PC-3 (cell line): ENCODE results near the gene USP32. TPM values are rescaled to one million over a fixed set of nuclear protein-coding genes. Genes with fewer than 3 reads are reported as not detected.

Experiments used
- ATAC-seq: fragments of 200-7000 bp; cut with Tn5 transposase; 2 replicates; pipeline ENCODE4 v1.9.1; 2020; ENCODE audit warnings: mild to moderate bottlenecking, moderate library complexity
- BruUV-seq: library from RNA; stranded (reverse); fragments of 400-500 nt; replicated peaks from 2 replicates; lab custom pipeline; 2021; lab: Mats Ljungman, UMichigan
- CTCF ChIA-PET: fragments of 300-600 bp; sonication (Branson Sonifier 250); formaldehyde crosslinking; loops from one replicate; lab custom pipeline; 2022; ENCODE audit warnings: antibody characterized with exemption; lab: Charles Lee
- POLR2A ChIA-PET: fragments of 300-600 bp; sonication (Branson Sonifier 250); formaldehyde crosslinking; loops from one replicate; lab custom pipeline; 2022; ENCODE audit warnings: antibody characterized with exemption; ENCODE audit not compliant: unreplicated experiment; lab: Charles Lee
- DNase-seq: peaks from one replicate; pipeline ENCODE4 v3.0.0-alpha.2; 2015
- H2AFZ ChIP-seq: fragments of 300-600 bp; sonication (generic); 2 replicates; pipeline ENCODE4 v1.6.0; 2016; ENCODE audit warnings: antibody characterized with exemption, low read length
- H3F3A ChIP-seq: fragments of 300-600 bp; sonication (generic); one replicate; pipeline ENCODE4 v1.6.0; 2017; ENCODE audit warnings: antibody characterized with exemption, low read length, control low read depth, mild to moderate bottlenecking; ENCODE audit not compliant: unreplicated experiment
- H3K27ac ChIP-seq: fragments of 300-600 bp; sonication (generic); 2 replicates; pipeline ENCODE4 v1.5.1; 2016; ENCODE audit warnings: mild to moderate bottlenecking, low read length
- H3K27me3 ChIP-seq: fragments of 300-600 bp; sonication (generic); 2 replicates; pipeline ENCODE4 v1.6.1; 2016; ENCODE audit warnings: low read length, mixed read lengths
- H3K36me3 ChIP-seq: fragments of 300-600 bp; sonication (generic); 2 replicates; pipeline ENCODE4 v1.6.1; 2016; ENCODE audit warnings: low read depth, mixed run types, low read length, mixed read lengths
- H3K4me1 ChIP-seq: fragments of 300-600 bp; sonication (generic); 2 replicates; pipeline ENCODE4 v1.5.1; 2016; ENCODE audit warnings: low read length; ENCODE audit not compliant: insufficient read depth
- H3K4me2 ChIP-seq: fragments of 300-600 bp; sonication (generic); 2 replicates; pipeline ENCODE4 v1.6.0; 2016; ENCODE audit warnings: low read length
- H3K4me3 ChIP-seq: fragments of 300-600 bp; sonication (generic); 2 replicates; pipeline ENCODE4 v1.5.1; 2016; ENCODE audit warnings: mild to moderate bottlenecking, low read length, mixed read lengths
- H3K79me2 ChIP-seq: fragments of 300-600 bp; sonication (generic); 2 replicates; pipeline ENCODE4 v1.6.1; 2017; ENCODE audit warnings: low read length, mixed read lengths
- H3K9ac ChIP-seq: fragments of 300-600 bp; sonication (generic); 2 replicates; pipeline ENCODE4 v1.6.0; 2016; ENCODE audit warnings: mild to moderate bottlenecking, low read length
- H3K9me2 ChIP-seq: fragments of 300-600 bp; sonication (generic); replicated peaks from 2 replicates; pipeline ENCODE4 v1.6.1; 2016; ENCODE audit warnings: mixed run types, low read length, mixed read lengths
- H3K9me3 ChIP-seq: fragments of 300-600 bp; sonication (generic); 2 replicates; pipeline ENCODE4 v1.6.1; 2016; ENCODE audit warnings: low read length, mixed read lengths
- H4K20me1 ChIP-seq: fragments of 300-600 bp; sonication (generic); 2 replicates; pipeline ENCODE4 v1.6.1; 2016; ENCODE audit warnings: low read length, mixed read lengths
- CTCF ChIP-seq: fragments of 300-600 bp; sonication (generic); conservative IDR thresholded peaks from 2 replicates; pipeline ENCODE4 v1.5.1; 2017; ENCODE audit warnings: antibody characterized with exemption, low read depth, mild to moderate bottlenecking, low read length
- EZH2 ChIP-seq: fragments of 300-600 bp; sonication (generic); IDR thresholded peaks from one replicate; pipeline ENCODE4 v1.6.1; 2017; ENCODE audit warnings: antibody characterized with exemption, mild to moderate bottlenecking, low read length; ENCODE audit not compliant: unreplicated experiment
- EZH2phosphoT487 ChIP-seq: fragments of 300-600 bp; sonication (generic); IDR thresholded peaks from 2 replicates; pipeline ENCODE4 v1.6.1; 2018; ENCODE audit warnings: mild to moderate bottlenecking, antibody characterized with exemption, low read length, borderline replicate concordance
- intact Hi-C: fragments of 100-400 bp; cut with micrococcal nuclease; formaldehyde crosslinking; loops from 2 replicates; pipeline ENCODE4 v1.9.0; 2023
- total RNA-seq: library from RNA; depleted of rRNA; stranded (reverse); fragments of >200 nt; gene quantifications from 2 replicates; pipeline ENCODE4 v1.2.3, GENCODE V29; 2014

Gene USP32
- total RNA-seq, 1 experiment from 2014 or later, result 34.1 TPM

GRCh38 chr17:60321336-60322055 lies 70.4 kb downstream of the USP32 start:
- Histone ChIP-seq H3K9me3 (no peaks in the 10 kb centered on the region), H3K27me3 (no peaks in the 10 kb centered on the region), H3K79me2 (peaks cover 26% of the 10 kb centered on the region), H2AFZ (no peak overlapping the region), H3K9ac (no peak overlapping the region), H3K4me2 (no peak overlapping the region), H3K27ac (no peak overlapping the region), H4K20me1 (no peaks in the 10 kb centered on the region), H3K4me1 (peaks cover 9% of the 10 kb centered on the region; the same call in 1 of the 2 replicates), H3K4me3 (no peak overlapping the region), H3F3A (no peaks in the 10 kb centered on the region), H3K36me3 (no peaks in the 10 kb centered on the region), H3K9me2 (no peaks in the 10 kb centered on the region)
- CTCF ChIA-PET, result interaction anchor here (0.6 kb wide), 1 partner anchor 90 kb away, joined by 3 read pairs; no protein-coding TSS in a partner anchor
- ATAC-seq (peak; percentile 37; the same call in 1 of the 2 replicates), DNase-seq (peak; percentile 16)
- intact Hi-C loops, result loop anchor here (5.0 kb wide), 2 partner anchors 51 to 71 kb away; partner anchors contain the start of gene USP32
- POLR2A ChIA-PET, result no interaction called here
- no peak for TF ChIP-seq CTCF
- TF ChIP-seq EZH2phosphoT487, result no peak
- no peak for TF ChIP-seq EZH2
- no TSS peak for BruUV-seq

DNA sequence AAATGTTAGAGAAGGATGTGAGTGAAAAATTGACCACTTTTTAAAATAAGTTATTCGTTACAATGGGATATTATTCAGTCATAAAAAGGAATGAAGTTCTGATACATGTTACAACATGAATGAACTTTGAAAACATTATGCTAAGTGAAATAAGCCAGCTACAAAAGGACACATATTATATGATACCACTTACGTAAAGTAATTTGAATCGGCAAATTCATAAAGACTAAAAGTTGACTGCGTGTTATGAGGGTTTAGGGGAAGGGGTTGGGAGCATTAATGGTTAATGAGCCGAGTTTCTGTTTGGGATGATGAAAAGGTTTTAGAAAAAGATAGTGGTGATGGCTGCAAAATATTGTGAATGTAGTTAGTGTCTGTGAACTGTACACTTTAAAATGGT lies 73.1 kb downstream of the USP32 start:
- TF ChIP-seq EZH2 (no peak), EZH2phosphoT487 (no peak), CTCF (no peak)
- Histone ChIP-seq H3K9me3 (no peaks in the 10 kb centered on the region), H3K27ac (no peak overlapping the region), H2AFZ (no peak overlapping the region), H3K9ac (no peak overlapping the region), H3K27me3 (no peaks in the 10 kb centered on the region), H3K4me3 (no peak overlapping the region), H3K36me3 (no peaks in the 10 kb centered on the region), H4K20me1 (no peaks in the 10 kb centered on the region), H3F3A (no peaks in the 10 kb centered on the region), H3K79me2 (peaks cover 37% of the 10 kb centered on the region), H3K4me1 (peaks cover 9% of the 10 kb centered on the region; the same call in 1 of the 2 replicates), H3K9me2 (no peaks in the 10 kb centered on the region), H3K4me2 (no peak overlapping the region)
- BruUV-seq, result no TSS peak
- ChIA-PET CTCF (no interaction called here), POLR2A (no interaction called here)
- intact Hi-C loops, result no loop called here
- DNase-seq (no peak), ATAC-seq (no peak)

- H3K79me2 ChIP-seq, result peaks cover 37% of the 10 kb centered on the region
- H3K4me2 ChIP-seq, result no peak overlapping the region
- no peak for ATAC-seq
- H2AFZ ChIP-seq, result no peak overlapping the region
- no peaks in the 10 kb centered on the region for H3K36me3 ChIP-seq
- POLR2A ChIA-PET, result no interaction called here
- no peaks in the 10 kb centered on the region for H3K9me3 ChIP-seq
- H4K20me1 ChIP-seq, result no peaks in the 10 kb centered on the region
- no peaks in the 10 kb centered on the region for H3K27me3 ChIP-seq
- BruUV-seq, result no TSS peak
- H3K9ac ChIP-seq, result no peak overlapping the region
- H3K27ac ChIP-seq, result no peak overlapping the region
- no peak overlapping the region for H3K4me3 ChIP-seq
- no peak for DNase-seq
- H3K4me1 ChIP-seq, result peaks cover 9% of the 10 kb centered on the region; the same call in 1 of the 2 replicates
- CTCF ChIA-PET, result no interaction called here
- TF ChIP-seq EZH2phosphoT487 (no peak), EZH2 (no peak), CTCF (no peak)
- no peaks in the 10 kb centered on the region for H3F3A ChIP-seq
- H3K9me2 ChIP-seq, result no peaks in the 10 kb centered on the region
- intact Hi-C loops, result no loop called here
Observed at GRCh38 chr17:60318326-60318725, 73.6 kb downstream of the USP32 start.
